ENCODE results near the gene CFAP77. TPM values are rescaled to one million over a fixed set of nuclear protein-coding genes. Genes with fewer than 3 reads are reported as not detected.

Gene CFAP77
- total RNA-seq (2016; rRNA removed; fragmentation: Illumina TruSeq; extraction: Trizol) (not detected in 2 replicates), polyA plus RNA-seq (2011; rRNA removed) (not detected in 2 replicates), polyA minus RNA-seq (2011; rRNA and poly(A)+ RNA removed; ENCODE audit: low replicate concordance) (not detected in 2 replicates), Bru-seq, nascent RNA (percentile 3 among the genes with signal in this experiment), BruChase-seq, experiment 1, labeled RNA remaining after a 6-hour chase (percentile 2 among the genes with signal in this experiment), BruChase-seq, experiment 2, labeled RNA remaining after a 2-hour chase (percentile 4 among the genes with signal in this experiment)
- not detected in 2 replicates for total RNA-seq (2016; cell fraction: cytosol; rRNA removed; fragmentation: Illumina TruSeq; extraction: Trizol; ENCODE audit: low read depth)
- total RNA-seq (2016; cell fraction: insoluble cytoplasmic fraction; rRNA removed; fragmentation: Illumina TruSeq; extraction: Trizol), result not detected in 2 replicates
- not detected in 2 replicates for total RNA-seq (2016; cell fraction: membrane; rRNA removed; fragmentation: Illumina TruSeq; extraction: Trizol)
- not detected in 2 replicates for total RNA-seq (2016; cell fraction: nucleus; rRNA removed; fragmentation: Illumina TruSeq; extraction: Trizol)
- not detected in 2 replicates for polyA plus RNA-seq (2011; cell fraction: cytosol; rRNA removed)
- polyA plus RNA-seq (2011; cell fraction: nucleus; rRNA removed), result not detected in 2 replicates
- not detected in 2 replicates for polyA plus RNA-seq (2012)
- polyA plus RNA-seq (2016; cell fraction: cytosol; fragmentation: Illumina TruSeq; extraction: Trizol; ENCODE audit: low read depth), result not detected in 2 replicates
- not detected in 2 replicates for polyA plus RNA-seq (2016; cell fraction: insoluble cytoplasmic fraction; fragmentation: Illumina TruSeq; extraction: Trizol; ENCODE audit: low read depth)
- polyA plus RNA-seq (2016; cell fraction: membrane; fragmentation: Illumina TruSeq; extraction: Trizol; ENCODE audit: low read depth), result not detected in 2 replicates
- not detected in 2 replicates for polyA plus RNA-seq (2016; cell fraction: nucleus; fragmentation: Illumina TruSeq; extraction: Trizol; ENCODE audit: insufficient read depth, low read depth)
- polyA minus RNA-seq (2011; cell fraction: cytosol; rRNA and poly(A)+ RNA removed), result not detected in 2 replicates
- not detected in 2 replicates for polyA minus RNA-seq (2011; cell fraction: nucleus; rRNA and poly(A)+ RNA removed)
- long read RNA-seq, experiment 1, result 0 reads
- long read RNA-seq, experiment 2, result 0 reads

DNA sequence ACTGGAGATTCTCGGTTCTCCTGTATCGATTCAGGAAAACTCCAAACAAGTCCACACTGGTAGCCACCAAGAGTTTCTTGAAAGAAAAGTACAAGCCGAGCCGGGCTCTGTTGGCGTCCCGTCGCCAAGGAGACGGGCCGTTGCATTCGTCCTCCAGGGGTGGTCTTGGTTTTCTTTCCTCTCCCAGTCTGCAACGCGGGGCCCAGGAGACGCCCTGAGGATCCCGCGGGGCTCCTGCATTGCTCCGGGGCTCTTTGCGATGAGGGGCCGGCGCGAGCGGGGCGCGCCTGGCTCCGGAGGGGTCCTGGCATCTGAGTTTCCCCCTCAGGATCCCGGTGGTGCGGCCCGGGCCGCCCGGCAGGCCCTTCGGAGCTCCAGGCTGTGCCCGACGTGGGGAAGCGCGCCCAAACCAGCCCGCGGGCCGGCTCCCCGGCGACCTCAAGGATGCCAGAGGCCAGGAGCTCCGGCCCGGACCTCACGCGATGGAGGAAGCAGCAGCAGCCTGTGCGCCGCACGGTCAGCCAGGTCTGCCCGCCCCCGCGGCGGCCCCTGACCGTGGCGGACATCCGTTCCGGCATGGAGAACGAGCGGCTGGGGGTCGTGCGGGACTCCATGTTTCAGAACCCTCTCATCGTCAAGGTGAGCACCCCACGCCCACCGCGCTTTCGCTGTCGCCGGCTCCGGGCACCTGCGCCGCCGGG is at the start of gene CFAP77:
Gene CFAP77 (plus strand): TSS at position 384 of the 701 bp plus-strand sequence. CDS start 61 bp downstream, at position 445.
- no TSS peak for BruUV-seq (replicated peaks)
- Histone ChIP-seq H3K9ac (ENCODE audit: insufficient read depth, low read depth, low read length) (peak within 1 kb of the TSS; percentile 37), H3K9me3 (ENCODE audit: low read length) (no peaks in the 10 kb centered on the region), H4K20me1 (ENCODE audit: insufficient read depth, low read length) (peaks cover 3% of the 10 kb centered on the region; the same call in 1 of the 2 replicates), H2AFZ (ENCODE audit: low read length) (no peak within 1 kb of the TSS), H3K27me3 (ENCODE audit: control insufficient read depth in 1 of 2, insufficient read depth in 2 of 2, low read length in 2 of 2) (peaks cover 0 to 47% of the 10 kb centered on the region in 2 experiments; a peak in 3 of 5 replicates), H3K79me2 (ENCODE audit: insufficient read depth, low read length) (peaks cover 6% of the 10 kb centered on the region), H3K4me1 (ENCODE audit: insufficient read depth, low read length) (peaks cover 45% of the 10 kb centered on the region), H3K4me2 (ENCODE audit: low read depth, low read length) (peak within 1 kb of the TSS; percentile 77), H3K27ac (ENCODE audit: extremely low read length, insufficient read depth, low read length) (no peak within 1 kb of the TSS), H3K4me3 (replicated peaks in 1 of 3; ENCODE audit: insufficient read depth in 1 of 3, low read depth in 2 of 3, low read length in 3 of 3) (peak within 1 kb of the TSS; percentile 38 to 72 (median 43); a peak in 5 of 6 replicates), H3K36me3 (replicated peaks in 1 of 2; ENCODE audit: control insufficient read depth in 1 of 2, insufficient read depth in 2 of 2, low read length in 2 of 2) (no peaks in the 10 kb centered on the region)
- no peak for FAIRE-seq
- in situ Hi-C loops (cut with HindIII; ENCODE audit: extremely low pct_ligation_motif_present, low pct_unique_long_range_greater_than_20kb) (loop anchor here (5.0 to 10.0 kb wide), 3 partner anchors 95 to 387 kb away; no protein-coding TSS in a partner anchor), intact Hi-C loops (cut with micrococcal nuclease; ENCODE audit: unreplicated experiment) (loop anchor here (5.0 to 10.0 kb wide), 2 partner anchors 95 to 173 kb away; no protein-coding TSS in a partner anchor)
- CTCF ChIA-PET (ENCODE audit: low intra/inter-chr PET ratio, low total read pairs), result no interaction called here
- 9% methylated on average over 9 of the region's 69 CpGs for WGBS (ENCODE audit: low lambda C conversion rate)
- peak; percentile 10 for DNase-seq (ENCODE audit: low spot score)
- POLR2A ChIA-PET, result no interaction called here
- ATAC-seq, result peak; percentile 59
- TF ChIP-seq MEIS1 (CRISPR knock-in tag; IDR thresholded peaks at IDR 0.05; ENCODE audit: borderline replicate concordance), result no peak
- TF ChIP-seq RFX3 (CRISPR knock-in tag; IDR thresholded peaks at IDR 0.05), result peak; percentile 88
- TF ChIP-seq, protein P1, sequence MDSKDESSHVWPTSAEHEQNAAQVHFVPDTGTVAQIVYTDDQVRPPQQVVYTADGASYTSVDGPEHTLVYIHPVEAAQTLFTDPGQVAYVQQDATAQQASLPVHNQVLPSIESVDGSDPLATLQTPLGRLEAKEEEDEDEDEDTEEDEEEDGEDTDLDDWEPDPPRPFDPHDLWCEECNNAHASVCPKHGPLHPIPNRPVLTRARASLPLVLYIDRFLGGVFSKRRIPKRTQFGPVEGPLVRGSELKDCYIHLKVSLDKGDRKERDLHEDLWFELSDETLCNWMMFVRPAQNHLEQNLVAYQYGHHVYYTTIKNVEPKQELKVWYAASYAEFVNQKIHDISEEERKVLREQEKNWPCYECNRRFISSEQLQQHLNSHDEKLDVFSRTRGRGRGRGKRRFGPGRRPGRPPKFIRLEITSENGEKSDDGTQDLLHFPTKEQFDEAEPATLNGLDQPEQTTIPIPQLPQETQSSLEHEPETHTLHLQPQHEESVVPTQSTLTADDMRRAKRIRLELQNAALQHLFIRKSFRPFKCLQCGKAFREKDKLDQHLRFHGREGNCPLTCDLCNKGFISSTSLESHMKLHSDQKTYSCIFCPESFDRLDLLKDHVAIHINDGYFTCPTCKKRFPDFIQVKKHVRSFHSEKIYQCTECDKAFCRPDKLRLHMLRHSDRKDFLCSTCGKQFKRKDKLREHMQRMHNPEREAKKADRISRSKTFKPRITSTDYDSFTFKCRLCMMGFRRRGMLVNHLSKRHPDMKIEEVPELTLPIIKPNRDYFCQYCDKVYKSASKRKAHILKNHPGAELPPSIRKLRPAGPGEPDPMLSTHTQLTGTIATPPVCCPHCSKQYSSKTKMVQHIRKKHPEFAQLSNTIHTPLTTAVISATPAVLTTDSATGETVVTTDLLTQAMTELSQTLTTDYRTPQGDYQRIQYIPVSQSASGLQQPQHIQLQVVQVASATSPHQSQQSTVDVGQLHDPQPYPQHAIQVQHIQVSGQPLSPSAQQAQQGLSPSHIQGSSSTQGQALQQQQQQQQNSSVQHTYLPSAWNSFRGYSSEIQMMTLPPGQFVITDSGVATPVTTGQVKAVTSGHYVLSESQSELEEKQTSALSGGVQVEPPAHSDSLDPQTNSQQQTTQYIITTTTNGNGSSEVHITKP (CRISPR knock-in tag; IDR thresholded peaks at IDR 0.05; ENCODE audit: low read depth), result peak; percentile 99
- TF ChIP-seq NCOA2 (CRISPR knock-in tag; IDR thresholded peaks at IDR 0.05), result no peak
- TF ChIP-seq ZNF777 (CRISPR knock-in tag; IDR thresholded peaks at IDR 0.05), result peak; percentile 94
- TF ChIP-seq, protein P2, sequence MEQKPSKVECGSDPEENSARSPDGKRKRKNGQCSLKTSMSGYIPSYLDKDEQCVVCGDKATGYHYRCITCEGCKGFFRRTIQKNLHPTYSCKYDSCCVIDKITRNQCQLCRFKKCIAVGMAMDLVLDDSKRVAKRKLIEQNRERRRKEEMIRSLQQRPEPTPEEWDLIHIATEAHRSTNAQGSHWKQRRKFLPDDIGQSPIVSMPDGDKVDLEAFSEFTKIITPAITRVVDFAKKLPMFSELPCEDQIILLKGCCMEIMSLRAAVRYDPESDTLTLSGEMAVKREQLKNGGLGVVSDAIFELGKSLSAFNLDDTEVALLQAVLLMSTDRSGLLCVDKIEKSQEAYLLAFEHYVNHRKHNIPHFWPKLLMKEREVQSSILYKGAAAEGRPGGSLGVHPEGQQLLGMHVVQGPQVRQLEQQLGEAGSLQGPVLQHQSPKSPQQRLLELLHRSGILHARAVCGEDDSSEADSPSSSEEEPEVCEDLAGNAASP (CRISPR knock-in tag; IDR thresholded peaks at IDR 0.05; ENCODE audit: borderline replicate concordance), result no peak
- TF ChIP-seq, protein P3, sequence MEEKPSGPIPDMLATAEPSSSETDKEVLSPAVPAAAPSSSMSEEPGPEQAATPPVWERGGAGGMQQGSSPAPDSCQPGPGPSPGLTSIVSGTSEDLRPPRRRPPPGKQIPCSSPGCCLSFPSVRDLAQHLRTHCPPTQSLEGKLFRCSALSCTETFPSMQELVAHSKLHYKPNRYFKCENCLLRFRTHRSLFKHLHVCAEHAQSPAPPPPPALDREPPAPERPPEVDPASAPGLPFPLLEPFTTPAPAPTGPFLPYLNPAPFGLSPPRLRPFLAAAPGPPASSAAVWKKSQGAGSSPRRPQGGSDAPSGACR (CRISPR knock-in tag; IDR thresholded peaks at IDR 0.05), result no peak
- TF ChIP-seq, protein P4, sequence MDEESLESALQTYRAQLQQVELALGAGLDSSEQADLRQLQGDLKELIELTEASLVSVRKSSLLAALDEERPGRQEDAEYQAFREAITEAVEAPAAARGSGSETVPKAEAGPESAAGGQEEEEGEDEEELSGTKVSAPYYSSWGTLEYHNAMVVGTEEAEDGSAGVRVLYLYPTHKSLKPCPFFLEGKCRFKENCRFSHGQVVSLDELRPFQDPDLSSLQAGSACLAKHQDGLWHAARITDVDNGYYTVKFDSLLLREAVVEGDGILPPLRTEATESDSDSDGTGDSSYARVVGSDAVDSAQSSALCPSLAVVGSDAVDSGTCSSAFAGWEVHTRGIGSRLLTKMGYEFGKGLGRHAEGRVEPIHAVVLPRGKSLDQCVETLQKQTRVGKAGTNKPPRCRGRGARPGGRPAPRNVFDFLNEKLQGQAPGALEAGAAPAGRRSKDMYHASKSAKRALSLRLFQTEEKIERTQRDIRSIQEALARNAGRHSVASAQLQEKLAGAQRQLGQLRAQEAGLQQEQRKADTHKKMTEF (CRISPR knock-in tag; IDR thresholded peaks at IDR 0.05), result peak; percentile 20; the same call in 1 of the 2 replicates
- TF ChIP-seq, protein P5, sequence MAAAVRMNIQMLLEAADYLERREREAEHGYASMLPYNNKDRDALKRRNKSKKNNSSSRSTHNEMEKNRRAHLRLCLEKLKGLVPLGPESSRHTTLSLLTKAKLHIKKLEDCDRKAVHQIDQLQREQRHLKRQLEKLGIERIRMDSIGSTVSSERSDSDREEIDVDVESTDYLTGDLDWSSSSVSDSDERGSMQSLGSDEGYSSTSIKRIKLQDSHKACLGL (CRISPR knock-in tag; IDR thresholded peaks at IDR 0.05), result peak; percentile 20; the same call in 1 of the 2 replicates
- TF ChIP-seq ZNF160 (CRISPR knock-in tag; IDR thresholded peaks at IDR 0.05), result no peak
